ENCODE results near the gene PGLYRP3. TPM values are rescaled to one million over a fixed set of nuclear protein-coding genes. Genes with fewer than 3 reads are reported as not detected.

PGLYRP3 gene
- total RNA-seq, 1 experiment from 2014 or later = not detected

- no peak for DNase-seq (ENCODE audit: low read depth)
These were observed 52.0 kb downstream of the PGLYRP3 start for GRCh38 chr1:153260585-153261280.

- DNase-seq (ENCODE audit: low read depth) = no peak
These were observed 53.4 kb downstream of the PGLYRP3 start, which contains the start of gene LORICRIN for GRCh38 chr1:153259387-153259786. TSS of gene LORICRIN (plus strand) at chr1:153259687. CDS start at chr1:153260950, 1,263 bp downstream.

GRCh38 chr1:153253693-153254092 lies 59.1 kb downstream of the PGLYRP3 start:
- no peak for DNase-seq (ENCODE audit: low read depth)

- no peak for DNase-seq (ENCODE audit: low read depth)
These were observed 59.7 kb downstream of the PGLYRP3 start for GRCh38 chr1:153253076-153253475.

GRCh38 chr1:153251988-153252387 lies 60.8 kb downstream of the PGLYRP3 start:
- DNase-seq (ENCODE audit: low read depth) = no peak

- DNase-seq (ENCODE audit: low read depth) = no peak
These were observed 61.2 kb downstream of the PGLYRP3 start for GRCh38 chr1:153251562-153251961.

GRCh38 chr1:153251087-153251486 lies 61.7 kb downstream of the PGLYRP3 start:
- no peak for DNase-seq (ENCODE audit: low read depth)

- no peak for DNase-seq (ENCODE audit: low read depth)
These were observed 62.6 kb downstream of the PGLYRP3 start for GRCh38 chr1:153250166-153250565.

- no peak for DNase-seq (ENCODE audit: low read depth)
These were observed 64.4 kb downstream of the PGLYRP3 start for GRCh38 chr1:153248176-153248879.

Other genes starting within 250 kb of the PGLYRP3 start
- gene SPRR2B, start 241.3 kb downstream of the PGLYRP3 start, total RNA-seq (2014; rRNA removed; shearing (Covaris generic)) = not detected in 2 replicates
- not detected in 2 replicates for gene SPRR2E, start 218.4 kb downstream of the PGLYRP3 start, total RNA-seq (2014; rRNA removed; shearing (Covaris generic))
- gene SPRR2F, start 199.4 kb downstream of the PGLYRP3 start, total RNA-seq (2014; rRNA removed; shearing (Covaris generic)) = not detected in 2 replicates
- gene SPRR2G, start 162.1 kb downstream of the PGLYRP3 start, total RNA-seq (2014; rRNA removed; shearing (Covaris generic)) = not detected in 2 replicates
- not detected in 2 replicates for gene LELP1, start 109.5 kb downstream of the PGLYRP3 start, total RNA-seq (2014; rRNA removed; shearing (Covaris generic))
- not detected in 2 replicates for gene PRR9, start 95.4 kb downstream of the PGLYRP3 start, total RNA-seq (2014; rRNA removed; shearing (Covaris generic))
- gene LORICRIN, start 53.3 kb downstream of the PGLYRP3 start, total RNA-seq (2014; rRNA removed; shearing (Covaris generic)) = not detected in 2 replicates
- gene PGLYRP4, start 35.9 kb upstream of the PGLYRP3 start, total RNA-seq (2014; rRNA removed; shearing (Covaris generic)) = not detected in 2 replicates
- 1.1 and 2.4 TPM in 2 replicates for gene S100A9, start 44.9 kb upstream of the PGLYRP3 start, total RNA-seq (2014; rRNA removed; shearing (Covaris generic))
- gene S100A12, start 62.7 kb upstream of the PGLYRP3 start, total RNA-seq (2014; rRNA removed; shearing (Covaris generic)) = not detected in 2 replicates
- gene S100A8, start 78.1 kb upstream of the PGLYRP3 start, total RNA-seq (2014; rRNA removed; shearing (Covaris generic)) = 0.68 and 4.7 TPM in 2 replicates
- gene S100A7A, start 103.6 kb upstream of the PGLYRP3 start, total RNA-seq (2014; rRNA removed; shearing (Covaris generic)) = not detected in 2 replicates
- gene S100A7, start 147.7 kb upstream of the PGLYRP3 start, total RNA-seq (2014; rRNA removed; shearing (Covaris generic)) = not detected in 2 replicates
- gene S100A6, start 223.0 kb upstream of the PGLYRP3 start, total RNA-seq (2014; rRNA removed; shearing (Covaris generic)) = 1,539 and 1,679 TPM in 2 replicates
- gene S100A5, start 228.0 kb upstream of the PGLYRP3 start, total RNA-seq (2014; rRNA removed; shearing (Covaris generic)) = 1.4 and 2.2 TPM in 2 replicates
- gene S100A4, start 232.9 kb upstream of the PGLYRP3 start, total RNA-seq (2014; rRNA removed; shearing (Covaris generic)) = 836 and 954 TPM in 2 replicates
- gene S100A3, start 236.3 kb upstream of the PGLYRP3 start, total RNA-seq (2014; rRNA removed; shearing (Covaris generic)) = 7.7 and 15.3 TPM in 2 replicates

Data from RPMI7951 (cell line).